Mesothelial cell of epicardium (in vitro differentiated cells): Measurements from ENCODE around the gene CAST. TPM values are rescaled to one million over a fixed set of nuclear protein-coding genes. Genes with fewer than 3 reads are reported as not detected.

Experiments used
- DNase-seq, 2 experiments: peaks; one replicate each; pipeline ENCODE4 v3.0.0; 2021; ENCODE audit warnings: low spot score in 2 of 2; ENCODE audit not compliant: unreplicated experiment in 2 of 2
- H3K27ac Mint-ChIP-seq: 2 replicates; pipeline ENCODE4 v1.8.0; 2021; ENCODE audit warnings: mixed read lengths
- H3K27me3 Mint-ChIP-seq: 2 replicates; pipeline ENCODE4 v1.8.0; 2021; ENCODE audit warnings: low read depth, mixed read lengths
- H3K36me3 Mint-ChIP-seq: 2 replicates; pipeline ENCODE4 v1.8.0; 2021; ENCODE audit warnings: mixed read lengths
- H3K4me1 Mint-ChIP-seq: 2 replicates; pipeline ENCODE4 v1.8.0; 2021; ENCODE audit warnings: mixed read lengths
- H3K4me3 Mint-ChIP-seq: 2 replicates; pipeline ENCODE4 v1.8.0; 2021; ENCODE audit warnings: mild to moderate bottlenecking, moderate library complexity, mixed read lengths
- H3K9me3 Mint-ChIP-seq: 2 replicates; pipeline ENCODE4 v1.8.0; 2021; ENCODE audit warnings: mixed read lengths
- CTCF ChIP-seq: fragments of 200-600 bp; sonication (generic); IDR thresholded peaks from one replicate; pipeline ENCODE4 v1.5.0; 2021; ENCODE audit warnings: antibody characterized with exemption; ENCODE audit not compliant: unreplicated experiment
- total RNA-seq: library from RNA; stranded (reverse); gene quantifications from 3 replicates; pipeline ENCODE4 v1.2.1, GENCODE V29; 2021

CAST gene
- total RNA-seq, 1 donor from 2014 or later = 132 TPM

DNA sequence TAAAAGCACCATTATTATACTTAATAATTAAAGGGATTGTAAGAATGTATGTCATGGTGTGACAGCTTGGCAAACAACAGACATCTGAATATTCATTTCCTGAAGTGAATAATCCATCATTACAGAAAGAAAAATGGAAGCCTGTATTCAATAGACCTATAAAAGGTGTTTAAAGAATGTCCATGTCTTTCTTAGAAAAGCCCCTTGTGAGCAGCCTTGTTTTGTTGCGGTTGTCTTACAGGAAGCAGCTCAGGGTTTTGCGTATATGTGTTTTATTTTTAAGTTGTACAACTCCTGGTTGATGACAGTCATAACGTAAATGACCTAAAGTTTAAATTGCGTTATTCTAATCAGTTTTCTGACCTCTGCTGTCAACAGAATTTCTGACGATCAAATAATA is 53.8 kb downstream of the CAST start:
- Mint-ChIP-seq H3K9me3 (no peaks in the 10 kb centered on the region), H3K27ac (no peak overlapping the region), H3K4me3 (no peak overlapping the region), H3K4me1 (peaks cover 36% of the 10 kb centered on the region), H3K27me3 (no peaks in the 10 kb centered on the region), H3K36me3 (peaks cover 3% of the 10 kb centered on the region)
- DNase-seq = no peak
- TF ChIP-seq CTCF = no peak

- Mint-ChIP-seq H3K27me3 (no peaks in the 10 kb centered on the region), H3K27ac (no peak overlapping the region), H3K4me3 (no peak overlapping the region), H3K36me3 (peaks cover 3% of the 10 kb centered on the region), H3K9me3 (no peaks in the 10 kb centered on the region), H3K4me1 (peaks cover 33% of the 10 kb centered on the region)
- no peak for DNase-seq
- TF ChIP-seq CTCF = no peak
These were observed 54.5 kb downstream of the CAST start for GRCh38 chr5:96716716-96717115.

DNA sequence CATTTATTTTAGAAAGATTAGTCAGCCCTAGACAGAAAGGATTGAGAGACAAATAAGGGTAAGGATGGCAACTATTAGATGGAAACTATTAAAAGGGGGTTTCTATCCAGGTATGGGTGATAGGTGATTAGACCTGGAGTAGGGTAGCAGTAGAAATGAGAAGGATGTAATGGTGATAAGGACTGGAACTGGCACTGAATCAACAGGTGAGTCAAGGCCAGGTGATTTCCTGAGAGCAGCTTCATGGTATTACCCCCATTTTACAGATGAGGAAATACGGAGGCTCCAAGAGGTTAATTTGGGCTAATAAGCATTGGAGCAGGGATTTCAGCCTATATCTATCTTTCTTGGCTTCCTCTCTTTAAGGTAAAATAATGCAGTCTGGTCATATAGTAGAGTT is 55.7 kb downstream of the CAST start:
- no peak overlapping the region for H3K27ac Mint-ChIP-seq
- no peak for TF ChIP-seq CTCF
- H3K4me1 Mint-ChIP-seq = peaks cover 22% of the 10 kb centered on the region
- peaks cover 3% of the 10 kb centered on the region for H3K36me3 Mint-ChIP-seq
- DNase-seq = no peak
- H3K4me3 Mint-ChIP-seq = no peak overlapping the region
- no peaks in the 10 kb centered on the region for H3K27me3 Mint-ChIP-seq
- H3K9me3 Mint-ChIP-seq = no peaks in the 10 kb centered on the region

- Mint-ChIP-seq H3K4me1 (peaks cover 21% of the 10 kb centered on the region), H3K4me3 (no peak overlapping the region), H3K36me3 (peaks cover 3% of the 10 kb centered on the region), H3K9me3 (no peaks in the 10 kb centered on the region), H3K27me3 (no peaks in the 10 kb centered on the region), H3K27ac (no peak overlapping the region)
- no peak for TF ChIP-seq CTCF
- DNase-seq = no peak
These were observed 56.5 kb downstream of the CAST start for GRCh38 chr5:96718635-96719077.

DNA sequence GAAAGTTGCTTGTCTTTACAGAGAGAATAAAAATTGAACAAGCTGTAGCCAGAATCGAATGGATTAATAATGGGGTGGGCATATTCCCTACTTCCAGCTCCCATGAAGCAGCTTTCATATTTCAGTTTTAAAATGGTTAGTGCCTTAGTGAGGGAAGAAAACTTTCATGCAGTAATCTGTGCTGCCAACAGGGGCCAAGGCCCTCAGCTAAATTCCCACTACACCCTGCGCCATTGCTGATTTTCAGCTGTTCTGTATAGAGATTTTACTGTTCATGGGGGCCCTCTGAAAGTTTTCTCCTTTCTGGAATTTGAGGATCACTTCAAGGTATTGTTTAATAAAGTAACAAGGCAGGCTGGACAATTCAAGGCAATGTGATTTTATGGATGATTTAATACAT is 58.2 kb downstream of the CAST start:
- no peak for DNase-seq
- no peak for TF ChIP-seq CTCF
- Mint-ChIP-seq H3K27ac (peak overlapping the region; percentile 6), H3K4me3 (no peak overlapping the region), H3K9me3 (no peaks in the 10 kb centered on the region), H3K4me1 (peaks cover 9% of the 10 kb centered on the region), H3K36me3 (peaks cover 7% of the 10 kb centered on the region), H3K27me3 (no peaks in the 10 kb centered on the region)

GRCh38 chr5:96721351-96721977 is 59.3 kb downstream of the CAST start:
- Mint-ChIP-seq H3K27me3 (no peaks in the 10 kb centered on the region), H3K4me1 (peaks cover 6% of the 10 kb centered on the region), H3K9me3 (no peaks in the 10 kb centered on the region), H3K36me3 (peaks cover 7% of the 10 kb centered on the region), H3K27ac (no peak overlapping the region), H3K4me3 (no peak overlapping the region)
- DNase-seq = no peak
- TF ChIP-seq CTCF = no peak
